Activated naive CD8-positive, alpha-beta T cell treated with anti-CD3 and anti-CD28 coated beads, Interleukin-2, amount 10 ng/mL, durations not matched to agents 7 days and 5 days (primary cell): ENCODE results near the gene MUC22. TPM values are rescaled to one million over a fixed set of nuclear protein-coding genes. Genes with fewer than 3 reads are reported as not detected.
"Not testable (repeated sequence)": the region's sequence is repeated elsewhere in the genome, so short reads cannot be mapped to it uniquely, and the experiment has no call there.

Experiments
- ATAC-seq: fragments of 150-1000 bp; cut with Tn5 transposase; one replicate; pipeline ENCODE4 v1.10.0; 2021; ENCODE audit warnings: low read depth, moderate library complexity
- POLR2A ChIA-PET: fragments of 350-600 bp; sonication (Branson Sonifier 250); formaldehyde crosslinking; loops from one replicate; lab custom pipeline; 2021; ENCODE audit warnings: antibody characterized with exemption; lab: Charles Lee
- DNase-seq: peaks from one replicate; pipeline ENCODE4 v3.0.0; 2021
- H3K27ac Mint-ChIP-seq: one replicate; pipeline ENCODE4 v1.8.0; 2022; ENCODE audit warnings: mild to moderate bottlenecking, mixed read lengths
- H3K27me3 Mint-ChIP-seq: one replicate; pipeline ENCODE4 v1.8.0; 2022; ENCODE audit warnings: mild to moderate bottlenecking, moderate library complexity, mixed read lengths
- H3K36me3 Mint-ChIP-seq: one replicate; pipeline ENCODE4 v1.8.0; 2021; ENCODE audit warnings: mild to moderate bottlenecking, mixed read lengths
- H3K4me1 Mint-ChIP-seq: one replicate; pipeline ENCODE4 v1.8.0; 2021; ENCODE audit warnings: mixed read lengths
- H3K4me3 Mint-ChIP-seq: one replicate; pipeline ENCODE4 v1.8.0; 2022; ENCODE audit warnings: mild to moderate bottlenecking, moderate library complexity, mixed read lengths
- H3K9me3 Mint-ChIP-seq: one replicate; pipeline ENCODE4 v1.8.0; 2021; ENCODE audit warnings: mixed read lengths
- total RNA-seq, 2 experiments: library from RNA; stranded (reverse); gene quantifications; one replicate each; pipeline ENCODE4 v1.2.3, GENCODE V29; 2021

Gene MUC22
- total RNA-seq, 2 experiments from 2014 or later = not detected

GRCh38 chr6:31058128-31058894 lies 48.0 kb downstream of the MUC22 start:
- no peak overlapping the region for H3K27ac Mint-ChIP-seq
- DNase-seq (no peak), ATAC-seq (no peak)
- H3K4me1 Mint-ChIP-seq = peaks cover 2% of the 10 kb centered on the region
- H3K36me3 Mint-ChIP-seq = no peaks in the 10 kb centered on the region
- no peak overlapping the region for H3K4me3 Mint-ChIP-seq
- H3K9me3 Mint-ChIP-seq = no peaks in the 10 kb centered on the region
- peaks cover 20% of the 10 kb centered on the region for H3K27me3 Mint-ChIP-seq
- POLR2A ChIA-PET = interaction anchor here (0.7 kb wide), 1 partner anchor 58 kb away, joined by 3 read pairs; no protein-coding TSS in a partner anchor

DNA sequence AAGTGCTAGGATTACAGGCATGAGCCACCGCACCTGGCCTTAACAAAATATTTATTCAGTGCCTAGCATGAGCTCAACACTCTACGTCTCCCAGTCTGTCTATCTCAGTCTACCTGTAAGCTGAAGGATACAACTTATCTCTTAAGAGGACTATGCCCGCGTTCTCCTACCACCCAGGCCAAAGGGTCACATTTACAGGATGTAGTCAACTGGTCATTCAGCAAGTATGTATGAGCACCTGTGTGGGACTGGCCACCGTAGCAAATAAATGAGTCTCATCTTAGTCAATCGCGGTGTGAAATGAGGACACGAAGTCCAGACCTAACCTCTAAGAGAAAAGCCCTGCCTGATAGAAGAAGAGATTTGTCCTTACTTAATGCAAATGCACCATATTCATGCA lies 49.9 kb downstream of the MUC22 start:
- POLR2A ChIA-PET = no interaction called here
- DNase-seq (no peak), ATAC-seq (no peak)
- Mint-ChIP-seq H3K36me3 (no peaks in the 10 kb centered on the region), H3K4me3 (no peak overlapping the region), H3K27ac (no peak overlapping the region), H3K27me3 (peaks cover 13% of the 10 kb centered on the region), H3K9me3 (no peaks in the 10 kb centered on the region), H3K4me1 (peaks cover 2% of the 10 kb centered on the region)

DNA sequence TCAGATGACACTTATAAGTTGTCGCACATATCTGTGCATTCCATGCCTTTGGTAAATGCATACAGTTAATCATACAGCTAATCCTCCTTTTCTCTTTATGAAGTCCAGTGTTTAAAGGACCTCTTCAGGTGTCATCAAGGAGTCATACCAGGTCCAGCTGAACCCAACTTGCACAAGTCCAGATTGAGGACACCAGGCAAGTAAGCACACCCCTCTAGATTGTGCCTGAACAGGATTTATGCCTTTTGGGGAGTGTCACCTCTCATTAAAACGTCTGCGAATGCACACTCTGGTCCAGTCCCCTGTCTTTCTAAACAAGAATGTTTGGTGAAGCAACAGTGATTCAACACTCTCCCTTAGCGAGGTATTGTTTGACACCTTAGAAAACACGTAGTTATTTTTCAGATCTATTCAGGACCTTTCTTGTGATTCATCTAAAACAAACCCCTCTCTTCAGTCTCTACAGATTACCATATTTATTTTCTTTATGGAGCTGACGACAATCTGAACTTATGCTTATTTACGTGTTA lies 53.7 kb downstream of the MUC22 start:
- no peaks in the 10 kb centered on the region for H3K4me1 Mint-ChIP-seq
- H3K36me3 Mint-ChIP-seq = no peaks in the 10 kb centered on the region
- no peak overlapping the region for H3K27ac Mint-ChIP-seq
- H3K4me3 Mint-ChIP-seq = no peak overlapping the region
- POLR2A ChIA-PET = no interaction called here
- DNase-seq (no peak), ATAC-seq (no peak)
- H3K9me3 Mint-ChIP-seq = no peaks in the 10 kb centered on the region
- peaks cover 6% of the 10 kb centered on the region for H3K27me3 Mint-ChIP-seq

- no peaks in the 10 kb centered on the region for H3K36me3 Mint-ChIP-seq
- H3K27ac Mint-ChIP-seq = no peak overlapping the region
- no peaks in the 10 kb centered on the region for H3K9me3 Mint-ChIP-seq
- no peaks in the 10 kb centered on the region for H3K4me1 Mint-ChIP-seq
- no peak for ATAC-seq
- H3K27me3 Mint-ChIP-seq = peaks cover 3% of the 10 kb centered on the region
- DNase-seq = no peak
- no peak overlapping the region for H3K4me3 Mint-ChIP-seq
- POLR2A ChIA-PET = no interaction called here
Observed at GRCh38 chr6:31065556-31065955, 55.3 kb downstream of the MUC22 start.

GRCh38 chr6:31067028-31067427 lies 56.8 kb downstream of the MUC22 start:
- POLR2A ChIA-PET, DNase-seq, H3K4me1 Mint-ChIP-seq, H3K27me3 Mint-ChIP-seq, H3K36me3 Mint-ChIP-seq, H3K4me3 Mint-ChIP-seq, H3K9me3 Mint-ChIP-seq, ATAC-seq, H3K27ac Mint-ChIP-seq: not testable (repeated sequence)

GRCh38 chr6:31067891-31068668 lies 57.8 kb downstream of the MUC22 start:
- POLR2A ChIA-PET, H3K27me3 Mint-ChIP-seq, DNase-seq, H3K9me3 Mint-ChIP-seq, H3K27ac Mint-ChIP-seq, H3K36me3 Mint-ChIP-seq, ATAC-seq, H3K4me1 Mint-ChIP-seq, H3K4me3 Mint-ChIP-seq: not testable (repeated sequence)

DNA sequence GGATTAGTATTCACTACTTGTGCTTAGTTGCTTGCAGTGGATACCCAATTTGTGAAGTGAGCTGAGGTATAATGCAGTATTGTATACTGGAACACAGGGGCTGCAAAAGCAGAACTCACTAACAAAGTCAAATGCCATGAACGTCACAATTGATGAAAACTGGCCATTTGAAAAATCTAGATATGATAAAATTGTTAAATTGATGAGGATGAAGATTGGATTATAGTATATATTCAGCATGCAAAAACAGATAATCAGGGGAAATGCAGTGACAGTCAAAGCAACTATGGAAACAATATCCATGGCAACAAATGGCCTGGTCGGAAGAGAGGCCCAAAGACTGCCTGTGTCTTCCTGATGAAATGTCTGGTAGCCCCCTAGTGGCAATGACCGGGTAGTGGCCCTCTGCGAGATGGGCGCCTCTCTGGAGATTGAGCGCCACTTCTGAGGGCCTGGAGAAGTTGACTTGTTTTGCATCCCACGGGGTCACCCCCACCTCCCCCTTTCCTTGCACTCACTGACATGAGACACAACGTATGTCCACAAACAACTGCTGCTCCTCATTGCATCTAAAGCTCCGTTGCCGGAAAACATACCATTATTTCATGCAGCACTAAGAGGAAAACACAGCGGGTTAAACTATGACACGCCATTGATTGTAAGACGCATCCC lies 58.5 kb downstream of the MUC22 start:
- peak; percentile 76 for DNase-seq
- no peaks in the 10 kb centered on the region for H3K4me1 Mint-ChIP-seq
- ATAC-seq = peak; percentile 92
- no peak overlapping the region for H3K4me3 Mint-ChIP-seq
- no peaks in the 10 kb centered on the region for H3K27me3 Mint-ChIP-seq
- H3K27ac Mint-ChIP-seq = no peak overlapping the region
- H3K36me3 Mint-ChIP-seq = no peaks in the 10 kb centered on the region
- POLR2A ChIA-PET = no interaction called here
- no peaks in the 10 kb centered on the region for H3K9me3 Mint-ChIP-seq

DNA sequence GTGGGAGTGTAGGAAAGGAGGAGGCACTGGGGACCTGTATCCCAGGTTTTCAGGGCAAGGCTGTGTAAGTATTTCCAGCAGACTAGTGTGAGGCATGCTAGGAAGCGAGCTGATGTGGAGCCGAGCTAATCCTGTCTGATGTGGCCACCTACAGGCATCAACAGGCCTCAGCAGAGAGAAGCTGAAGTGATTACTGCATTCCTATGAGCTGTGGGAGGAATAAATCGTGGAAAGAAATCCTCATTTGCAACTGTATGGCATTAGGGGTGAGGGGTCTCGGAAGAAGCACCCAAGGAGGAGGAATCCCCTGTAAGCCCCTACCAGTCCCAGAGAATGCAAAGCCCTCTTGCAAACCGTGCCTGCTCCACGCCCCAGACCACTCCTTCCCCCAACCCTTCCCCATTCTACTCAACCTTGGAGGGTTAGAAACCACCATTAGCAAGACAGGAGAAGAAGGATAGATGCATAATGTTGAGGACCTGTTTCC lies 60.5 kb downstream of the MUC22 start:
- Mint-ChIP-seq H3K27me3 (no peaks in the 10 kb centered on the region), H3K27ac (no peak overlapping the region), H3K9me3 (no peaks in the 10 kb centered on the region), H3K36me3 (no peaks in the 10 kb centered on the region), H3K4me3 (no peak overlapping the region), H3K4me1 (no peaks in the 10 kb centered on the region)
- DNase-seq (no peak), ATAC-seq (peak; percentile 37)
- POLR2A ChIA-PET = no interaction called here

- no peaks in the 10 kb centered on the region for H3K9me3 Mint-ChIP-seq
- no peak for DNase-seq
- no peaks in the 10 kb centered on the region for H3K36me3 Mint-ChIP-seq
- peaks cover 2% of the 10 kb centered on the region for H3K4me1 Mint-ChIP-seq
- no peak overlapping the region for H3K27ac Mint-ChIP-seq
- H3K4me3 Mint-ChIP-seq = no peak overlapping the region
- POLR2A ChIA-PET = no interaction called here
- no peak for ATAC-seq
- no peaks in the 10 kb centered on the region for H3K27me3 Mint-ChIP-seq
Observed at GRCh38 chr6:31074401-31074800, 64.1 kb downstream of the MUC22 start.

DNA sequence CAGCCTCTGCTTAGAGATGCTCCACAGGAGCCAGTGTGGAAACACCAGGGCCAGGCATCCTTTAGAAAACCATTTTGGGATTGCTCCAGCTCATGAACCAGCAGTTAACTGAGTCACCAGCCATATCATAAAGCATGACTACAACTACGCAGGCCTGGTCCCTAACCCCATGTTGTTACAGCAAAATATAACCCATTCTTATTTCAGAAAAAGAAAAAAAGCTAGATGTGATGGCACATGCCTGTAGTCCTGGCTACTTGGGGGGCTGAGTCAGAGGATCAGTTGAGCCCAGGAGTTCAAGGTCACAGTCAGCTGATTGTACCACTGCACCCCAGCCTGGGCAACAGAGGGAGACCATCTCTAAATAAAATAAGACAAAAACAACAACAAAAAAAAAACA lies 65.3 kb downstream of the MUC22 start:
- POLR2A ChIA-PET = no interaction called here
- Mint-ChIP-seq H3K27me3 (peaks cover 2% of the 10 kb centered on the region), H3K4me1 (peaks cover 3% of the 10 kb centered on the region), H3K27ac (no peak overlapping the region), H3K36me3 (no peaks in the 10 kb centered on the region), H3K9me3 (no peaks in the 10 kb centered on the region), H3K4me3 (no peak overlapping the region)
- ATAC-seq (no peak), DNase-seq (no peak)

- no peak for ATAC-seq
- Mint-ChIP-seq H3K27me3 (peaks cover 8% of the 10 kb centered on the region), H3K9me3 (no peaks in the 10 kb centered on the region), H3K4me1 (peaks cover 3% of the 10 kb centered on the region), H3K27ac (no peak overlapping the region), H3K36me3 (no peaks in the 10 kb centered on the region), H3K4me3 (no peak overlapping the region)
- POLR2A ChIA-PET = no interaction called here
- no peak for DNase-seq
Observed at GRCh38 chr6:31076611-31077010, 66.3 kb downstream of the MUC22 start.

- peak; percentile 85 for ATAC-seq
Observed at GRCh38 chr6:31079656-31080261, 69.5 kb downstream of the MUC22 start.

DNA sequence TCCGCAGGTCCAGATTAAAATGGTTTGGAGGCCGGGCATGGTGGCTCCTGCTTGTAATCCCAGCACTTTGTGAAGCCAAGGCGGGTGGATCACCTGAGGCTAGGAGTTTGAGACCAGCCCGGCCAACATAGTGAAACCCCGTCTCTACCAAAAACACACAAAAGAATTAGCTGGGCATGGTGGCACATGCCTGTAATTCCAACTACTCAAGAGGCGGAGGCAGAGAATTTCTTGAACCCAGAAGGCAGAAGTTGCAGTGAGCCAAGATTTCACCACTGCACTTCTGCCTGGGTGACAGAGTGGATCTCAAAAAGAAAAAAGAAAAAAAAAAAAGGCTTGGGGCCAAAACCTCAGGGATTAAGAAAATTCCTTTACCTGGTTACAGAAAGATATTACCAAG lies 71.6 kb downstream of the MUC22 start:
- POLR2A ChIA-PET = no interaction called here
- Mint-ChIP-seq H3K27me3 (peaks cover 16% of the 10 kb centered on the region), H3K27ac (no peak overlapping the region)

More at GRCh38 chr6:31079656-31080261, 69.5 kb downstream of the MUC22 start:
- POLR2A ChIA-PET = interaction anchor here (0.6 to 1.9 kb wide), 3 partner anchors 15 to 316 kb away, joined by 3 to 13 read pairs (median 8); partner anchors contain the start of gene VARS2
- no peak overlapping the region for H3K27ac Mint-ChIP-seq
- peak overlapping the region; percentile 44 for H3K4me3 Mint-ChIP-seq
- H3K4me1 Mint-ChIP-seq = peaks cover 5% of the 10 kb centered on the region
- no peaks in the 10 kb centered on the region for H3K9me3 Mint-ChIP-seq
- DNase-seq = peak; percentile 66
- H3K36me3 Mint-ChIP-seq = no peaks in the 10 kb centered on the region
- peaks cover 12% of the 10 kb centered on the region for H3K27me3 Mint-ChIP-seq

More for the DNA sequence above, 71.6 kb downstream of the MUC22 start:
- Mint-ChIP-seq H3K36me3 (no peaks in the 10 kb centered on the region), H3K9me3 (no peaks in the 10 kb centered on the region), H3K4me1 (peaks cover 8% of the 10 kb centered on the region), H3K4me3 (no peak overlapping the region)
- DNase-seq (no peak), ATAC-seq (no peak)
